Gastrocnemius medialis (tissue), 4 donors: ENCODE results near the gene MED10. TPM values are rescaled to one million over a fixed set of nuclear protein-coding genes. Genes with fewer than 3 reads are reported as not detected.

ENCODE experiments used
- ATAC-seq, 2 donors: fragments of 150-250 bp; one replicate each; pipeline ENCODE4 v1.9.1; 2016
- DNase-seq, 2 donors: peaks; one replicate each; pipeline ENCODE4 v3.0.0-alpha.2; 2019
- H3K27ac ChIP-seq, 4 donors: fragments of 200-600 bp; sonication (generic); 1 replicate in 1 of 4; 2 replicates in 3 of 4; pipeline ENCODE4 v1.5.1; 2016 to 2018; ENCODE audit warnings: mild to moderate bottlenecking in 2 of 4, moderate library complexity in 1 of 4
- H3K27me3 ChIP-seq, 3 donors: fragments of 200-600 bp; sonication (generic) in 2 of 3; 1 replicate in 1 of 3; 2 replicates in 2 of 3; pipeline versions ENCODE4 v1.5.1 to v1.6.0; 2016 to 2019; ENCODE audit warnings: mild to moderate bottlenecking in 1 of 3, moderate library complexity in 1 of 3
- H3K36me3 ChIP-seq, 2 donors: fragments of 200-600 bp; sonication (generic) in 1 of 2; one replicate each; pipeline ENCODE4 v1.5.1; 2017 to 2018
- H3K4me1 ChIP-seq, 2 donors: fragments of 200-600 bp; sonication (generic) in 1 of 2; one replicate each; pipeline ENCODE4 v1.5.1; 2016 to 2017; ENCODE audit warnings: mild to moderate bottlenecking in 2 of 2
- H3K4me3 ChIP-seq, 4 donors: fragments of 200-600 bp; sonication (generic) in 3 of 4; 1 replicate in 1 of 4; 2 replicates in 3 of 4; pipeline ENCODE4 v1.5.1; 2016 to 2019; ENCODE audit warnings: mild to moderate bottlenecking in 2 of 4
- H3K9me3 ChIP-seq, 3 donors: fragments of 200-600 bp; sonication (generic) in 2 of 3; 1 replicate in 1 of 3; 2 replicates in 2 of 3; pipeline ENCODE4 v1.5.1; 2016 to 2019
- CTCF ChIP-seq, 5 experiments: fragments of 450-650 bp in 3 of 5; fragments of 200-600 bp in 2 of 5; sonication (generic) in 2 of 5; IDR thresholded peaks in 4 of 5; conservative IDR thresholded peaks in 1 of 5; 1 replicate in 4 of 5; 2 replicates in 1 of 5; pipeline ENCODE4 v1.5.1; 2016 to 2019; ENCODE audit warnings: antibody characterized with exemption in 5 of 5, mild to moderate bottlenecking in 3 of 5, moderate library complexity in 3 of 5
- POLR2A ChIP-seq, 2 donors: fragments of 450-650 bp; IDR thresholded peaks; one replicate each; pipeline ENCODE4 v1.6.1; 2017; ENCODE audit warnings: antibody characterized with exemption in 2 of 2, mild to moderate bottlenecking in 2 of 2, moderate library complexity in 2 of 2
- in situ Hi-C, 4 donors: fragments of 200-750 bp; cut with MboI; loops; one replicate each; pipeline versions ENCODE4 v1.15.0 to v1.8.0; 2017; ENCODE audit warnings: low sequenced_read_pairs in 4 of 4
- intact Hi-C: fragments of 100-400 bp; cut with DNase I; formaldehyde crosslinking; loops from one replicate; pipeline ENCODE4 v1.15.1; 2023; ENCODE audit warnings: low total_unique reads
- total RNA-seq, 4 donors: library from RNA; depleted of rRNA; stranded (reverse); fragments of >200 nt; gene quantifications; one replicate each; pipeline versions ENCODE4 v1.1.0 to v1.2.3, GENCODE V29; 2016

The MED10 gene
- total RNA-seq, 4 donors from 2014 or later = 15.9 to 37.5 (median 32.2) TPM

DNA sequence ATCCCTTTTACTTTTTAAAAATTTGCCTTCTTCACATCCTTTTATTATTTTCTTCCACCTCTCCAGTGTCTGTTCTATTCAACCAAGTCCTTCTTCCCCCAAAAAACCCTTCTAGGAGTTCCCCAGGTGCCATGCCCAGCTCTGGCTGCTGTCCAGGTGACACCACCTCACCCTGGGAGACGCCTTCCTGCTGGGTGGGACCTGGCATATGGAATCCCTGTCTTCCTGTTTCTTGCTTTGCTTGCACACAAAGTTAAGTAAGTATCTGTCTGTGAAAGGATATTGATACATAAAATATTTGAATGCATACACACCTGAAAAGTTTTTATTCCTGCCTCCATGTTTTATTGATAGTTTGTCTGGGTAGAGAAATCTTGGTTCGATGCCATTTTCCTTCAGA lies 23.1 kb upstream of the MED10 start:
- DNase-seq = no peak
- TF ChIP-seq POLR2A (IDR thresholded peaks at IDR 0.05) = no peak
- TF ChIP-seq CTCF (IDR thresholded peaks at IDR 0.05 in 4 of 5, conservative IDR thresholded peaks at IDR 0.05 in 1 of 5) = no peak
- no peaks in the 10 kb centered on the region for H3K9me3 ChIP-seq
- H3K36me3 ChIP-seq = no peaks in the 10 kb centered on the region
- H3K4me3 ChIP-seq = no peak overlapping the region
- no peaks in the 10 kb centered on the region for H3K27me3 ChIP-seq
- in situ Hi-C loops (no loop called here), intact Hi-C loops (no loop called here)
- no peaks in the 10 kb centered on the region for H3K4me1 ChIP-seq
- ATAC-seq = no peak
- no peak overlapping the region for H3K27ac ChIP-seq

DNA sequence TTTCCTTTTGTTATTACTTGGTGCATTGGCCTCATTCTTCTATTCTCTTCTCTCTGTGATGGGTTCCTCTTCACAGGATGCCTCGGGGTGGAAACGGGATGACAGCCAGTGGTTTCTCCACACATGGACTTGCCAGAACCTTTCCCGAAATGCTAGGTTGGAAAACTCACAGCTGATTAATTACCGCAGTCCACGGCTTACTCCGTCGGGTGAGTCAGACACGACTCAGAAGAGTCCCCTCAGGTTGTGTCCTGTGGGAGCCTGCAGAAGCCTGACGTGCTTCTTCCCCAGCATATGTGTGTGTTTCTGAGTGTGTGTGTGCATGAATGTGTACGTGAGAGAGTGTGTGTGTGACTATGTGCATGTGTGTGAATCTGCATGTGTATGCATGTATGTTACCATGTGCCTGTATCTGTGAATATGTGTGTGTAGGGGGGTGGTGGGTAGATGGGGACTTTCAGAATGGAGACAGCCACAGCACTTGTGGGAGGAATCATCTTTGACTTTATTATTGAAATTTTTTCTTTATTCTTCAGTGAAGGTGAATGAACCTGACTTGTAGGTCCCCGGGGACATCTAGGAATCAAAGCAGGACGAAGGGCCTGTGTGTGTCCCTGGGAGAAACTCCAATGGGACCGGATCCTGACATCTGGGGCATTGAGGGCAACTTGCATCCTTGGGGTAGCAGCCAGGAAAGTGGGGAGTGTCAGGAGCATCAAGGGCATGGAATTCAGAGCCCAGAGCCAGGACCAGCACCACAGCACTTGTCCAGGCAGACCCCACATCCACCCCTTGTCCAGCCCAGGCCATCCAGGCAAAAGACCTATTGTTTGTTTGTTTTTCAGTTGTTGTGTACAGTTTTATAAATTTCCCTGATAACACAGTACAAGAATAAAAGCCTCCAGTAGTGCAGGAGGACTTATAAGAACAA lies 21.9 kb upstream of the MED10 start:
- Histone ChIP-seq H3K27me3 (no peaks in the 10 kb centered on the region), H3K9me3 (no peaks in the 10 kb centered on the region), H3K4me3 (no peak overlapping the region), H3K27ac (no peak overlapping the region), H3K36me3 (no peaks in the 10 kb centered on the region), H3K4me1 (no peaks in the 10 kb centered on the region)
- in situ Hi-C loops = no loop called here
- intact Hi-C loops = no loop called here
- no peak for DNase-seq
- no peak for TF ChIP-seq POLR2A (IDR thresholded peaks at IDR 0.05)
- no peak for TF ChIP-seq CTCF (IDR thresholded peaks at IDR 0.05 in 4 of 5, conservative IDR thresholded peaks at IDR 0.05 in 1 of 5)
- no peak for ATAC-seq

DNA sequence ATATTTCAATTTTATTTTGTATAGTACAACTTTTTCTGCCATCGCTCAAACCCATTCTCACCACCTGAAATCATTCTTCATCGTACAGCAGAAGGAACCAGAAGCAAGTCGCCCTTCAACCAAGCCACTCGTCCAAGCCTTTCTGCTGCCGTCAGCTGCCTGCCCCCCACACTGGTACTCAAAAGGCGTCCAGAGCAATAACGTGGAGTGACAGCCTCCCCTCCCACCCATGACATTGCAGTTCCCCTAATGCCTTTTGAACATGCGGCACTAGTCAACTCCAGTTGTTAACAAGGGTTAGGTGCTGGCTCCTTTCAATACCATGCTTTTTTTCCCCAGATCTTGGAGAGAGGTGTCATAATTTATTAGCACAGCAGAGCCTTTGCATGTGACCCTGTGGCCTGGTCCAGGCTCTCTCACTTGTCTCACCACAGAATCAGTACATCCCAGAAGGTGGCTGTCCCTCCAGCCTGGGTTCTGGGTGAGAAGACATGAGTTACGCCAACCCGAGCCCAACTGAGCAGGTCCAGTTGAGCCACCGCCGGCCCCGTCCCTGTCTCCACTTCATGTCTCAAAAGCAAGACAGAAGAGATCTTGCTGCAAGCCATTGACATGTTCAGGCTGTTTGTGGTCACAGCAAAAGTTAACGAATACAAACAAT lies 20.4 kb upstream of the MED10 start:
- Histone ChIP-seq H3K27ac (no peak overlapping the region), H3K4me3 (no peak overlapping the region), H3K4me1 (no peaks in the 10 kb centered on the region), H3K36me3 (no peaks in the 10 kb centered on the region), H3K27me3 (no peaks in the 10 kb centered on the region), H3K9me3 (no peaks in the 10 kb centered on the region)
- in situ Hi-C loops = no loop called here
- DNase-seq = no peak
- TF ChIP-seq POLR2A (IDR thresholded peaks at IDR 0.05) (no peak), CTCF (IDR thresholded peaks at IDR 0.05 in 4 of 5, conservative IDR thresholded peaks at IDR 0.05 in 1 of 5) (no peak)
- ATAC-seq = no peak
- intact Hi-C loops = no loop called here

- no peak for DNase-seq
- in situ Hi-C loops (no loop called here), intact Hi-C loops (no loop called here)
- ATAC-seq = no peak
- TF ChIP-seq CTCF (IDR thresholded peaks at IDR 0.05 in 4 of 5, conservative IDR thresholded peaks at IDR 0.05 in 1 of 5) (no peak), POLR2A (IDR thresholded peaks at IDR 0.05) (no peak)
- Histone ChIP-seq H3K27ac (no peak overlapping the region), H3K4me3 (no peak overlapping the region), H3K9me3 (no peaks in the 10 kb centered on the region), H3K27me3 (no peaks in the 10 kb centered on the region), H3K36me3 (no peaks in the 10 kb centered on the region), H3K4me1 (no peaks in the 10 kb centered on the region)
Measured at GRCh38 chr5:6397536-6398269, 19.4 kb upstream of the MED10 start.
